H1 (cell line): ENCODE data around the gene SPATA21. TPM values are rescaled to one million over a fixed set of nuclear protein-coding genes. Genes with fewer than 3 reads are reported as not detected.

Experiments used
- CTCF ChIA-PET: fragments of 300-600 bp; sonication (Branson Sonifier 250); formaldehyde crosslinking; loops from one replicate; lab custom pipeline; 2021; ENCODE audit not compliant: partially characterized antibody; lab: Charles Lee
- POLR2A ChIA-PET: fragments of 300-600 bp; sonication (Branson Sonifier 250); formaldehyde crosslinking; loops from one replicate; lab custom pipeline; 2021; ENCODE audit warnings: inconsistent platforms; ENCODE audit not compliant: partially characterized antibody; lab: Charles Lee
- DNase-seq, 2 experiments: peaks; one replicate each; pipeline versions ENCODE4 v3.0.0 to v3.0.0-alpha.2; 2010 to 2022; ENCODE audit warnings: low spot score in 2 of 2, low read depth in 1 of 2, mixed read lengths in 1 of 2
- FAIRE-seq: peaks from 2 replicates; lab custom pipeline; 2011; peaks lifted over from hg19 to GRCh38; lab: Jason Lieb, UNC
- H2AFZ ChIP-seq: 2 replicates; pipeline ENCODE4 v1.8.1; 2012; ENCODE audit warnings: low read length, inconsistent platforms
- H2AK5ac ChIP-seq: 2 replicates; pipeline ENCODE4 v1.6.1; 2013; ENCODE audit warnings: low read depth, low read length
- H2BK120ac ChIP-seq: replicated peaks from 2 replicates; pipeline ENCODE3; 2013; ENCODE audit warnings: low read depth, low read length, inconsistent platforms
- H2BK12ac ChIP-seq: 2 replicates; pipeline ENCODE4 v1.6.1; 2013; ENCODE audit warnings: low read depth, low read length
- H2BK15ac ChIP-seq: 2 replicates; pipeline ENCODE4 v1.6.1; 2013; ENCODE audit warnings: low read length
- H2BK20ac ChIP-seq: 2 replicates; pipeline ENCODE4 v1.6.1; 2013; ENCODE audit warnings: low read length
- H2BK5ac ChIP-seq: 2 replicates; pipeline ENCODE4 v1.6.1; 2013; ENCODE audit warnings: low read depth, low read length
- H3K14ac ChIP-seq: 2 replicates; pipeline ENCODE4 v1.6.1; 2013; ENCODE audit warnings: inconsistent platforms; ENCODE audit not compliant: insufficient read length
- H3K18ac ChIP-seq: 2 replicates; pipeline ENCODE4 v1.6.1; 2013; ENCODE audit warnings: low read length; ENCODE audit errors: extremely low read depth
- H3K23ac ChIP-seq: 2 replicates; pipeline ENCODE4 v1.6.1; 2013; ENCODE audit warnings: inconsistent platforms; ENCODE audit not compliant: insufficient read length
- H3K23me2 ChIP-seq: 2 replicates; pipeline ENCODE4 v1.6.1; 2013; ENCODE audit warnings: low read depth, low read length
- H3K27ac ChIP-seq: 2 replicates; pipeline ENCODE4 v1.6.1; 2011; ENCODE audit warnings: low read depth, low read length, inconsistent platforms
- H3K27me3 ChIP-seq, 4 experiments: replicated peaks in 1 of 4; 1 replicate in 1 of 4; 2 replicates in 3 of 4; pipeline versions ENCODE4 v1.6.1 to v1.8.1; 2011 to 2013; ENCODE audit warnings: low read length in 3 of 4, mild to moderate bottlenecking in 3 of 4, inconsistent platforms in 2 of 4, mixed read lengths in 2 of 4, moderate library complexity in 1 of 4; ENCODE audit not compliant: control insufficient read depth in 3 of 4, insufficient read depth in 3 of 4; ENCODE audit errors: extremely low read depth in 1 of 4
- H3K36me3 ChIP-seq, 4 experiments: 2 replicates each; pipeline versions ENCODE4 v1.6.1 to v1.8.1; 2011 to 2013; ENCODE audit warnings: mild to moderate bottlenecking in 4 of 4, low read length in 3 of 4, moderate library complexity in 2 of 4, control low read depth in 1 of 4, inconsistent platforms in 1 of 4; ENCODE audit not compliant: insufficient read depth in 4 of 4, control insufficient read depth in 2 of 4
- H3K4ac ChIP-seq: replicated peaks from 2 replicates; pipeline ENCODE3; 2013; ENCODE audit warnings: low read length, low read depth, mixed read lengths, inconsistent platforms; ENCODE audit not compliant: insufficient read length
- H3K4me1 ChIP-seq, 4 experiments: replicated peaks in 1 of 4; 1 replicate in 1 of 4; 2 replicates in 3 of 4; pipeline versions ENCODE4 v1.6.1 to v1.8.1; 2011 to 2013; ENCODE audit warnings: low read length in 3 of 4, inconsistent platforms in 2 of 4, mixed read lengths in 1 of 4; ENCODE audit not compliant: insufficient read depth in 4 of 4, control insufficient read depth in 3 of 4
- H3K4me2 ChIP-seq, 2 experiments: 2 replicates each; pipeline versions ENCODE4 v1.6.1 to v1.8.1; 2011 to 2013; ENCODE audit warnings: low read depth in 2 of 2, low read length in 2 of 2, control low read depth in 1 of 2, inconsistent platforms in 1 of 2, mild to moderate bottlenecking in 1 of 2; ENCODE audit not compliant: insufficient read depth in 1 of 2
- H3K4me3 ChIP-seq, 4 experiments: fragments of 200-600, 300-600 bp in 1 of 4; sonication (generic), shearing (Covaris generic), sonication (Bioruptor Twin) in 1 of 4; 2 replicates each; pipeline versions ENCODE4 v1.5.1 to v1.8.1; 2011 to 2016; ENCODE audit warnings: low read length in 4 of 4, low read depth in 3 of 4, control low read depth in 2 of 4, inconsistent platforms in 2 of 4, mild to moderate bottlenecking in 2 of 4, mixed read lengths in 1 of 4, moderate library complexity in 1 of 4; ENCODE audit not compliant: insufficient read depth in 2 of 4; ENCODE audit errors: extremely low read depth in 1 of 4
- H3K56ac ChIP-seq: replicated peaks from 2 replicates; pipeline ENCODE3; 2013; ENCODE audit warnings: low read depth, mild to moderate bottlenecking, mixed read lengths, low read length, inconsistent platforms; ENCODE audit not compliant: insufficient read length
- H3K79me1 ChIP-seq: 2 replicates; pipeline ENCODE4 v1.6.1; 2013; ENCODE audit warnings: low read depth, low read length, control low read depth
- H3K79me2 ChIP-seq, 2 experiments: 2 replicates each; pipeline versions ENCODE4 v1.6.1 to v1.8.1; 2012 to 2013; ENCODE audit warnings: low read length in 2 of 2, mild to moderate bottlenecking in 2 of 2, inconsistent platforms in 1 of 2; ENCODE audit not compliant: insufficient read depth in 2 of 2, control insufficient read depth in 1 of 2
- H3K9ac ChIP-seq, 4 experiments: replicated peaks in 1 of 4; 1 replicate in 1 of 4; 2 replicates in 3 of 4; pipeline versions ENCODE4 v1.6.1 to v1.8.1; 2011 to 2013; ENCODE audit warnings: low read depth in 3 of 4, low read length in 3 of 4, control low read depth in 2 of 4, mild to moderate bottlenecking in 2 of 4, moderate library complexity in 2 of 4, inconsistent platforms in 1 of 4; ENCODE audit errors: extremely low read depth in 1 of 4
- H3K9me3 ChIP-seq, 2 experiments: 2 replicates each; pipeline versions ENCODE4 v1.6.1 to v1.8.1; 2012 to 2013; ENCODE audit warnings: mild to moderate bottlenecking in 2 of 2, moderate library complexity in 2 of 2, control low read depth in 1 of 2, inconsistent platforms in 1 of 2, low read depth in 1 of 2, low read length in 1 of 2, mixed read lengths in 1 of 2; ENCODE audit not compliant: insufficient read depth in 2 of 2
- H4K20me1 ChIP-seq, 2 experiments: replicated peaks in 1 of 2; 2 replicates each; pipeline versions ENCODE3 to v1.8.1; 2011 to 2013; ENCODE audit warnings: inconsistent platforms in 2 of 2, low read length in 2 of 2, mild to moderate bottlenecking in 1 of 2; ENCODE audit not compliant: insufficient read depth in 2 of 2, control insufficient read depth in 1 of 2
- H4K5ac ChIP-seq: 2 replicates; pipeline ENCODE4 v1.6.1; 2013; ENCODE audit warnings: low read length, low read depth, mixed read lengths, inconsistent platforms; ENCODE audit not compliant: insufficient read length
- H4K8ac ChIP-seq: 2 replicates; pipeline ENCODE4 v1.8.0; 2013; ENCODE audit warnings: mild to moderate bottlenecking, moderate library complexity, low read length, inconsistent platforms; ENCODE audit not compliant: insufficient read depth; ENCODE audit errors: extremely low read depth
- H4K91ac ChIP-seq: replicated peaks from 2 replicates; pipeline ENCODE3; 2013; ENCODE audit warnings: low read length, mixed read lengths, inconsistent platforms; ENCODE audit not compliant: insufficient read length
- JUN ChIP-seq: IDR thresholded peaks from 2 replicates; pipeline ENCODE4 v1.6.1; 2011; ENCODE audit warnings: low read depth, mild to moderate bottlenecking, improper control_type of control experiment, low read length
- WGBS, 2 experiments: shearing (Covaris generic) in 1 of 2; methylation state at CpG; one replicate each; pipeline versions ENCODE4 v1.1.6 to v1.1.7; 2013 to 2015; ENCODE audit warnings: low lambda C conversion rate in 2 of 2, mixed read lengths in 2 of 2, inconsistent platforms in 1 of 2, low coverage in 1 of 2, missing lambda C conversion rate in 1 of 2; ENCODE audit not compliant: insufficient replicate concordance in 2 of 2, insufficient coverage in 1 of 2, insufficient read length in 1 of 2; ENCODE audit errors: extremely low coverage in 1 of 2, missing lambda C conversion rate in 1 of 2; 5-methylcytosine and 5-hydroxymethylcytosine counted together
- polyA plus RNA-seq, 7 experiments: library from polyadenylated mRNA; depleted of rRNA in 3 of 7; stranded (reverse) in 5 of 7; unstranded in 2 of 7; fragments of >200 nt in 5 of 7; fragments of 200-250 nt in 2 of 7; gene quantifications; 1 replicate in 5 of 7; 2 replicates in 1 of 7; 4 replicates in 1 of 7; pipeline versions ENCODE4 v1.2.1 to v1.2.3, GENCODE V29; 2011 to 2013; ENCODE audit warnings: missing spikeins in 2 of 7, mixed read lengths in 2 of 7
- total RNA-seq: library from RNA; stranded (reverse); fragmentation: NEBNext Ultra II Directional; extraction: Animal tissue kit (Norgen Biotek cat#: 25700); gene quantifications from 2 replicates; pipeline ENCODE4 v1.2.1, GENCODE V29; 2021

The SPATA21 gene
- total and polyA plus RNA-seq, 2 of the 8 experiments (the other 6 are each of a cell fraction or from before 2014, with no cell fraction given), result not detected

DNA sequence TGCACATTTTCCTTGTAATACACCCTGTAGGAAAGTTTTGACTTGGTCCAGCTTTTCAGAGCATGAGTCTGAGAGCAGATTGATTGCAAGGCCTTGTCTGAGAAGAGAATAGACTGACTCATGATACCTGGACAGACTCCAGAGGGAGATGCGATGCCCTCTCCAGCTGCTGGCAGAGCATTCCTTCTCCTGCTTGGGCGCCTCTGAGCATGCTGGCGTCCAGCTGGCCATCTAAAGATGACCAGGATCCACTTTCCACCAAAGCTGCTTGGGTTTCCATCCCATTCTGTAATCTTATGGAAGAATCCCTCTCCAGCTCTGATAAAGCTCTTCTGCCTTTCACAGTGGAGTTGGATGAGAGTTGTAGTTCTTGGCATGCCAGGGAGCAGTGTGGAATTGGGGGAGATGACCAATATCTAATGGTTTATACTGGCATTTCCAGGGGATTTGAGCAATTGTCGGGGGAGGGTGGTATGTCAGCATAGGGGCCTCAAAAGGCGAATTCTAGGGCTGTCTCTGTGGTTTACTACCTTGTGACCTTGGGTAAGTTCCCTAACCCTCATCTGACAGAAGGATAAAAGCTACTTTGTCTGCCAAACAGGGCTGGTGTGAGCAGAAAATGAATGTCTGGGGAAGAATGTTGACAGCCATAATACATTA is 50.6 kb downstream of the SPATA21 start:
- Histone ChIP-seq H2BK5ac (0 out of 2 replicates have a peak overlapping the region, but pooled peaks have one; percentile 31), H3K36me3 (no peaks in the 10 kb centered on the region), H3K23me2 (no peaks in the 10 kb centered on the region), H3K4ac (no peak overlapping the region), H3K27ac (no peak overlapping the region), H2BK20ac (no peak overlapping the region), H2BK12ac (no peak overlapping the region), H3K4me1 (peaks cover 8 to 22% (median 13%) of the 10 kb centered on the region in 4 experiments), H3K56ac (no peak overlapping the region), H2AK5ac (no peak overlapping the region), H4K20me1 (peaks cover 35 to 41% of the 10 kb centered on the region in 2 experiments), H2BK15ac (no peak overlapping the region), H2BK120ac (no peak overlapping the region), H3K27me3 (no peaks in the 10 kb centered on the region), H3K4me2 (no peak overlapping the region; a peak in 1 of 4 replicates), H3K14ac (no peak overlapping the region), H3K79me1 (peaks cover 24% of the 10 kb centered on the region), H4K91ac (no peak overlapping the region), H4K8ac (no peak overlapping the region), H4K5ac (no peak overlapping the region), H3K18ac (no peak overlapping the region), H2AFZ (no peak overlapping the region), H3K79me2 (peaks cover 9 to 91% of the 10 kb centered on the region in 2 experiments), H3K9ac (no peak overlapping the region), H3K23ac (no peak overlapping the region), H3K9me3 (no peaks in the 10 kb centered on the region), H3K4me3 (no peak overlapping the region)
- DNase-seq (no peak), FAIRE-seq (no peak)
- CTCF ChIA-PET, result interaction anchor here (0.7 to 1.2 kb wide), 2 partner anchors 24 to 43 kb away, joined by 3 read pairs; no protein-coding TSS in a partner anchor
- TF ChIP-seq JUN, result no peak
- 93% methylated on average over 5 of the region's 5 CpGs; no CpG with 5 or more reads in 1 of the 2 experiments for WGBS, 2 experiments
- POLR2A ChIA-PET, result interaction anchor here (0.7 to 4.1 kb wide), 7 partner anchors 10 to 127 kb away, joined by 3 to 13 read pairs (median 4); partner anchors contain the start of gene SZRD1
